SK-N-SH treated with all-trans-retinoic acid at 6 μM for 48 hours (cell line): Measurements from ENCODE around the gene SMOC2.

Experiments
- ATAC-seq: fragments of 200-7000 bp; cut with Tn5 transposase; 3 replicates; pipeline ENCODE4 v1.9.1; 2020; ENCODE audit warnings: mild to moderate bottlenecking, moderate library complexity
- ARNTL ChIP-seq: fragments of 450-650 bp; formaldehyde crosslinking; IDR thresholded peaks from 2 replicates; pipeline ENCODE4 v1.5.0; 2020; ENCODE audit warnings: low read depth, mild to moderate bottlenecking, moderate library complexity, borderline replicate concordance
- BACH2 ChIP-seq: fragments of 250-450 bp; sonication (Bioruptor Pico); IDR thresholded peaks from 2 replicates; pipeline ENCODE4 v1.9.0; 2021; ENCODE audit warnings: mild to moderate bottlenecking, borderline replicate concordance
- ESRRG ChIP-seq: fragments of 250-450 bp; sonication (Bioruptor Pico); IDR thresholded peaks from 2 replicates; pipeline ENCODE4 v1.6.1; 2021; ENCODE audit warnings: mild to moderate bottlenecking
- ISL1 ChIP-seq: fragments of 250-450 bp; sonication (Bioruptor Pico); IDR thresholded peaks from 2 replicates; pipeline ENCODE4 v2.1.2; 2022; ENCODE audit warnings: mild to moderate bottlenecking, moderate library complexity
- OSR1 ChIP-seq: fragments of 250-450 bp; sonication (Bioruptor Pico); IDR thresholded peaks from 2 replicates; pipeline ENCODE4 v1.8.0; 2022; ENCODE audit warnings: moderate library complexity, mild to moderate bottlenecking, inconsistent platforms
- PPARA ChIP-seq: fragments of 250-450 bp; sonication (Bioruptor Pico); IDR thresholded peaks from 2 replicates; pipeline ENCODE4 v1.5.0; 2020; ENCODE audit warnings: mild to moderate bottlenecking, borderline replicate concordance
- RARB ChIP-seq: fragments of 250-450 bp; sonication (Bioruptor Pico); IDR thresholded peaks from 2 replicates; pipeline ENCODE4 v1.8.0; 2021; ENCODE audit warnings: mild to moderate bottlenecking, moderate library complexity
- SNAI2 ChIP-seq: fragments of 250-450 bp; sonication (Bioruptor Pico); IDR thresholded peaks from 2 replicates; pipeline ENCODE4 v1.5.0; 2020; ENCODE audit warnings: mild to moderate bottlenecking, moderate library complexity
- TOX ChIP-seq: fragments of 250-450 bp; sonication (Bioruptor Pico); IDR thresholded peaks from 2 replicates; pipeline ENCODE4 v1.8.0; 2021; ENCODE audit warnings: mild to moderate bottlenecking, moderate library complexity, borderline replicate concordance
- ZC3H10 ChIP-seq: fragments of 250-450 bp; sonication (Bioruptor Pico); IDR thresholded peaks from 2 replicates; pipeline ENCODE4 v1.5.1; 2021; ENCODE audit warnings: mild to moderate bottlenecking, moderate library complexity
- ZFP3 ChIP-seq: fragments of 250-450 bp; sonication (Bioruptor Pico); IDR thresholded peaks from 2 replicates; pipeline ENCODE4 v1.5.0; 2020; ENCODE audit warnings: mild to moderate bottlenecking, moderate library complexity
- ZFP30 ChIP-seq: fragments of 450-650 bp; formaldehyde crosslinking; IDR thresholded peaks from 2 replicates; pipeline ENCODE4 v1.5.0; 2022; ENCODE audit warnings: mild to moderate bottlenecking, moderate library complexity
- ZNF565 ChIP-seq: fragments of 450-650 bp; formaldehyde crosslinking; conservative IDR thresholded peaks from 2 replicates; pipeline ENCODE4 v1.5.0; 2020; ENCODE audit warnings: low read depth, mild to moderate bottlenecking, moderate library complexity
- ZNF70 ChIP-seq: fragments of 450-650 bp; formaldehyde crosslinking; IDR thresholded peaks from 2 replicates; pipeline ENCODE4 v1.5.0; 2020; ENCODE audit warnings: mild to moderate bottlenecking, moderate library complexity
- ZNF8 ChIP-seq: fragments of 450-650 bp; formaldehyde crosslinking; IDR thresholded peaks from 2 replicates; pipeline ENCODE4 v1.5.0; 2020; ENCODE audit warnings: mild to moderate bottlenecking, moderate library complexity
- TF ChIP-seq, protein P1 (sequence below): fragments of 250-450 bp; sonication (Bioruptor Pico); IDR thresholded peaks from 2 replicates; pipeline ENCODE4 v1.5.1; 2021; ENCODE audit warnings: mild to moderate bottlenecking, moderate library complexity
- TF ChIP-seq, protein P2 (sequence below): fragments of 250-450 bp; sonication (Bioruptor Pico); IDR thresholded peaks from 2 replicates; pipeline ENCODE4 v1.5.1; 2020; ENCODE audit warnings: low read depth, mild to moderate bottlenecking, moderate library complexity
- TF ChIP-seq, protein P3 (sequence below): fragments of 250-450 bp; sonication (Bioruptor Pico); IDR thresholded peaks from 2 replicates; pipeline ENCODE4 v1.8.0; 2020; ENCODE audit warnings: mild to moderate bottlenecking, moderate library complexity, borderline replicate concordance
- TF ChIP-seq, protein P4 (sequence below): fragments of 250-450 bp; sonication (Bioruptor Pico); IDR thresholded peaks from 2 replicates; pipeline ENCODE4 v1.5.0; 2020; ENCODE audit warnings: mild to moderate bottlenecking, moderate library complexity
- TF ChIP-seq, protein P5 (sequence below): fragments of 250-450 bp; sonication (Bioruptor Pico); IDR thresholded peaks from 2 replicates; pipeline ENCODE4 v1.8.0; 2021; ENCODE audit warnings: low read depth, mild to moderate bottlenecking, moderate library complexity, borderline replicate concordance

Gene SMOC2

GRCh38 chr6:168417191-168417590 lies 23.8 kb upstream of the SMOC2 start:
- TF ChIP-seq BACH2 (CRISPR knock-in tag) (no peak), ZNF565 (CRISPR knock-in tag) (no peak), ZFP3 (CRISPR knock-in tag) (no peak), ZNF70 (CRISPR knock-in tag) (no peak), ARNTL (CRISPR knock-in tag) (no peak), ZFP30 (CRISPR knock-in tag) (no peak), ESRRG (CRISPR knock-in tag) (no peak), PPARA (CRISPR knock-in tag) (no peak), RARB (CRISPR knock-in tag) (no peak)
- TF ChIP-seq, protein P1, sequence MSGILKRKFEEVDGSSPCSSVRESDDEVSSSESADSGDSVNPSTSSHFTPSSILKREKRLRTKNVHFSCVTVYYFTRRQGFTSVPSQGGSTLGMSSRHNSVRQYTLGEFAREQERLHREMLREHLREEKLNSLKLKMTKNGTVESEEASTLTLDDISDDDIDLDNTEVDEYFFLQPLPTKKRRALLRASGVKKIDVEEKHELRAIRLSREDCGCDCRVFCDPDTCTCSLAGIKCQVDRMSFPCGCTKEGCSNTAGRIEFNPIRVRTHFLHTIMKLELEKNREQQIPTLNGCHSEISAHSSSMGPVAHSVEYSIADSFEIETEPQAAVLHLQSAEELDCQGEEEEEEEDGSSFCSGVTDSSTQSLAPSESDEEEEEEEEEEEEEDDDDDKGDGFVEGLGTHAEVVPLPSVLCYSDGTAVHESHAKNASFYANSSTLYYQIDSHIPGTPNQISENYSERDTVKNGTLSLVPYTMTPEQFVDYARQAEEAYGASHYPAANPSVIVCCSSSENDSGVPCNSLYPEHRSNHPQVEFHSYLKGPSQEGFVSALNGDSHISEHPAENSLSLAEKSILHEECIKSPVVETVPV (CRISPR knock-in tag) = no peak
- TF ChIP-seq, protein P2, sequence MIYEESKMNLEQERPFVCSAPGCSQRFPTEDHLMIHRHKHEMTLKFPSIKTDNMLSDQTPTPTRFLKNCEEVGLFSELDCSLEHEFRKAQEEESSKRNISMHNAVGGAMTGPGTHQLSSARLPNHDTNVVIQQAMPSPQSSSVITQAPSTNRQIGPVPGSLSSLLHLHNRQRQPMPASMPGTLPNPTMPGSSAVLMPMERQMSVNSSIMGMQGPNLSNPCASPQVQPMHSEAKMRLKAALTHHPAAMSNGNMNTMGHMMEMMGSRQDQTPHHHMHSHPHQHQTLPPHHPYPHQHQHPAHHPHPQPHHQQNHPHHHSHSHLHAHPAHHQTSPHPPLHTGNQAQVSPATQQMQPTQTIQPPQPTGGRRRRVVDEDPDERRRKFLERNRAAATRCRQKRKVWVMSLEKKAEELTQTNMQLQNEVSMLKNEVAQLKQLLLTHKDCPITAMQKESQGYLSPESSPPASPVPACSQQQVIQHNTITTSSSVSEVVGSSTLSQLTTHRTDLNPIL (CRISPR knock-in tag) = no peak
- TF ChIP-seq, all 23 proteins: peak for 0
- no peak for ATAC-seq

DNA sequence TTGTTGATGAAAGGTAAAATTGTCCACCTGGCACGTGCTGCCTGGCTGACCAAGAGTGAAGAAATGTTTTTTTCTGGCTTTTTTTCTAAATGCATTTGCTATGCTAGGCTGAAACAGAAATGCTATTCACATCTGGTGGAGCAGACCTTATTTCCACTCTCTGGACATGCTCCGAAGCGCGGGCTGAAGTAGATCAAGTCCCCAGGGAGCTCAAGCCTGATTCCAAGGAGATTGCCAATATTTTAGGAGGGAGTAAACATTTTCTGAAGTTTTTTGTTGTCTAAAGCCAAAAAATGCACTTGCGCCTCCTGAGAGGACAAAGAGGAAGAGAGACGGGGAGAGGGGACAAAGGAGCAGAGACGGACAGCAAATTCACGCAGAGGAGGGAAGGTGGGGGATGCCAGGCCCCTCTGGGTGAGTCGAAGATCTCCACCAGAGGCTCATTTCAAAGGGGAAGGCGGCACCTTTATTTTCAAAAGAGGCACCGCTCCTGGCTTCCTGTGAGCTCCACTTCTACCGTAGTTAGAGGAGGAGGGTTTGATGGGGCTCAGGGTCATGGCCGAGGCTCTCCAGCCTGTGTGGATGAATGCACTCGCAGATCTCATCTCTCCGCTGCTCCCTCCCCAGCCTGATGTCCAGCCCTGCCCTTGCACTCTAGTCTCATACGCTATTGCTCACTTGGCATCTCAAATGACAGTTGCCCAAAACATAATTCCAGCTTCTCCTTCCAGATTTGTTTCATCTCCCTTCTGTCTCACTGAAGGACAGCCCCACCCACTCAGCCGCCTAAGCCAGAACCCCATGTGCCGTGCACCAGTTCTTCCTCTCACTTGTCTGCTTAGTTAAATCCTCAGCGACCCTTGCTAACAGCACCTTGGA lies 23.1 kb upstream of the SMOC2 start:
- no peak for ATAC-seq
- no peak for TF ChIP-seq BACH2 (CRISPR knock-in tag)
- TF ChIP-seq RARB (CRISPR knock-in tag) = no peak
- TF ChIP-seq SNAI2 (CRISPR knock-in tag) = no peak
- TF ChIP-seq ZC3H10 (CRISPR knock-in tag) = no peak

DNA sequence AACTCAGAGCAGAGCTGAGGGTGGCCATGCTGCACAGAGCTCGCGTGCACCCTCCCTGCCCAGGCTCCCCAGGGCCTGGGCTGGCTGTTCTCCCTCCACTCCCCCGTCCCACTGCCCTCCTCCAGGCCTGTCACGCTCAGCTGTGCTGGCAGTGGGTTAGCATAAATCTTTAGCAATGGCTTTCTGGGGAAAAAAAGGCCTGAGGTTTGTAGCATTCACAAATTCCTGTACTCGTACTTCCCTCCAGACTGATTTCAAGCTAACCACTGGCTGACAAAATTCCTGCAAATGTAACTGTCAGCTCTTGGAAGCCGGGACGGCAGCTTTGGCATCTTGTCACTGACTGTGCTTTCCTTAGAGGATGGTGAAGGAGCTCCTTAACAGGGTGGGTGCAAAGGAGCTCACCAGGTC lies 22.3 kb upstream of the SMOC2 start:
- no peak for TF ChIP-seq SNAI2 (CRISPR knock-in tag)
- no peak for TF ChIP-seq ZC3H10 (CRISPR knock-in tag)
- no peak for TF ChIP-seq TOX (CRISPR knock-in tag)
- no peak for TF ChIP-seq RARB (CRISPR knock-in tag)
- TF ChIP-seq, protein P1 (CRISPR knock-in tag) = no peak
- TF ChIP-seq ISL1 = no peak
- TF ChIP-seq PPARA (CRISPR knock-in tag) = no peak
- TF ChIP-seq, protein P3, sequence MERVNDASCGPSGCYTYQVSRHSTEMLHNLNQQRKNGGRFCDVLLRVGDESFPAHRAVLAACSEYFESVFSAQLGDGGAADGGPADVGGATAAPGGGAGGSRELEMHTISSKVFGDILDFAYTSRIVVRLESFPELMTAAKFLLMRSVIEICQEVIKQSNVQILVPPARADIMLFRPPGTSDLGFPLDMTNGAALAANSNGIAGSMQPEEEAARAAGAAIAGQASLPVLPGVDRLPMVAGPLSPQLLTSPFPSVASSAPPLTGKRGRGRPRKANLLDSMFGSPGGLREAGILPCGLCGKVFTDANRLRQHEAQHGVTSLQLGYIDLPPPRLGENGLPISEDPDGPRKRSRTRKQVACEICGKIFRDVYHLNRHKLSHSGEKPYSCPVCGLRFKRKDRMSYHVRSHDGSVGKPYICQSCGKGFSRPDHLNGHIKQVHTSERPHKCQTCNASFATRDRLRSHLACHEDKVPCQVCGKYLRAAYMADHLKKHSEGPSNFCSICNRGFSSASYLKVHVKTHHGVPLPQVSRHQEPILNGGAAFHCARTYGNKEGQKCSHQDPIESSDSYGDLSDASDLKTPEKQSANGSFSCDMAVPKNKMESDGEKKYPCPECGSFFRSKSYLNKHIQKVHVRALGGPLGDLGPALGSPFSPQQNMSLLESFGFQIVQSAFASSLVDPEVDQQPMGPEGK (CRISPR knock-in tag) = no peak
- TF ChIP-seq ZNF565 (CRISPR knock-in tag) = no peak
- ATAC-seq = no peak

DNA sequence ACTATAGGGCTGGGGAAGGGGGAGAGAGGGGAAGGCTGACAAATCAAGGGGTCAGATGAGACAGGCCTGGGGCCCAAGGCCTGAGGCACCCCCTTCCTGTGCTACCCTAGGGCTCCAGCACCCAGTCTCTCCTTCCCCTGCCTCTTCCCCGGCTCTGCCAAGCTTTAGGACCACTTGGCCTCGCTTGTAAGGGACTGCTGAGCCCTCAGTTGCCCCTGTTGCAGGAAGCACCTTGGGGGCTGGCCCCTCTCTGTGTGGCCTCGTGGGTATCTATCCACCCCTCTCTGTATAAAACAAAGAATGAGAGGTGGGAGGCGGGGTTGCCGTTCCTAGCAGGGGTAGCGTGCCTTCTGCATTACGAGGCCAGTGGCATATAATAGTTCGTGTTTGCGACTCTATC lies 21.4 kb upstream of the SMOC2 start:
- TF ChIP-seq RARB (CRISPR knock-in tag) = no peak
- TF ChIP-seq ZFP30 (CRISPR knock-in tag) = no peak
- no peak for TF ChIP-seq ZNF70 (CRISPR knock-in tag)
- TF ChIP-seq ZC3H10 (CRISPR knock-in tag) = no peak
- TF ChIP-seq, protein P4, sequence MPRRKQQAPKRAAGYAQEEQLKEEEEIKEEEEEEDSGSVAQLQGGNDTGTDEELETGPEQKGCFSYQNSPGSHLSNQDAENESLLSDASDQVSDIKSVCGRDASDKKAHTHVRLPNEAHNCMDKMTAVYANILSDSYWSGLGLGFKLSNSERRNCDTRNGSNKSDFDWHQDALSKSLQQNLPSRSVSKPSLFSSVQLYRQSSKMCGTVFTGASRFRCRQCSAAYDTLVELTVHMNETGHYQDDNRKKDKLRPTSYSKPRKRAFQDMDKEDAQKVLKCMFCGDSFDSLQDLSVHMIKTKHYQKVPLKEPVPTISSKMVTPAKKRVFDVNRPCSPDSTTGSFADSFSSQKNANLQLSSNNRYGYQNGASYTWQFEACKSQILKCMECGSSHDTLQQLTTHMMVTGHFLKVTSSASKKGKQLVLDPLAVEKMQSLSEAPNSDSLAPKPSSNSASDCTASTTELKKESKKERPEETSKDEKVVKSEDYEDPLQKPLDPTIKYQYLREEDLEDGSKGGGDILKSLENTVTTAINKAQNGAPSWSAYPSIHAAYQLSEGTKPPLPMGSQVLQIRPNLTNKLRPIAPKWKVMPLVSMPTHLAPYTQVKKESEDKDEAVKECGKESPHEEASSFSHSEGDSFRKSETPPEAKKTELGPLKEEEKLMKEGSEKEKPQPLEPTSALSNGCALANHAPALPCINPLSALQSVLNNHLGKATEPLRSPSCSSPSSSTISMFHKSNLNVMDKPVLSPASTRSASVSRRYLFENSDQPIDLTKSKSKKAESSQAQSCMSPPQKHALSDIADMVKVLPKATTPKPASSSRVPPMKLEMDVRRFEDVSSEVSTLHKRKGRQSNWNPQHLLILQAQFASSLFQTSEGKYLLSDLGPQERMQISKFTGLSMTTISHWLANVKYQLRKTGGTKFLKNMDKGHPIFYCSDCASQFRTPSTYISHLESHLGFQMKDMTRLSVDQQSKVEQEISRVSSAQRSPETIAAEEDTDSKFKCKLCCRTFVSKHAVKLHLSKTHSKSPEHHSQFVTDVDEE (CRISPR knock-in tag) = no peak
- TF ChIP-seq OSR1 (CRISPR knock-in tag) = no peak
- TF ChIP-seq ZNF8 (CRISPR knock-in tag) = no peak
- TF ChIP-seq, protein P5, sequence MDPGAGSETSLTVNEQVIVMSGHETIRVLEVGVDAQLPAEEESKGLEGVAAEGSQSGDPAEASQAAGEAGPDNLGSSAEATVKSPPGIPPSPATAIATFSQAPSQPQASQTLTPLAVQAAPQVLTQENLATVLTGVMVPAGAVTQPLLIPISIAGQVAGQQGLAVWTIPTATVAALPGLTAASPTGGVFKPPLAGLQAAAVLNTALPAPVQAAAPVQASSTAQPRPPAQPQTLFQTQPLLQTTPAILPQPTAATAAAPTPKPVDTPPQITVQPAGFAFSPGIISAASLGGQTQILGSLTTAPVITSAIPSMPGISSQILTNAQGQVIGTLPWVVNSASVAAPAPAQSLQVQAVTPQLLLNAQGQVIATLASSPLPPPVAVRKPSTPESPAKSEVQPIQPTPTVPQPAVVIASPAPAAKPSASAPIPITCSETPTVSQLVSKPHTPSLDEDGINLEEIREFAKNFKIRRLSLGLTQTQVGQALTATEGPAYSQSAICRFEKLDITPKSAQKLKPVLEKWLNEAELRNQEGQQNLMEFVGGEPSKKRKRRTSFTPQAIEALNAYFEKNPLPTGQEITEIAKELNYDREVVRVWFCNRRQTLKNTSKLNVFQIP (CRISPR knock-in tag) = no peak
- no peak for ATAC-seq
